Dedifferentiated amniotic fluid mesenchymal stem cell (primary cell): ENCODE results near the gene FBLN7.

Experiments
- DNase-seq: peaks from one replicate; pipeline ENCODE4 v3.0.0-alpha.2; 2016; ENCODE audit errors: extremely low spot score

Gene FBLN7

DNA sequence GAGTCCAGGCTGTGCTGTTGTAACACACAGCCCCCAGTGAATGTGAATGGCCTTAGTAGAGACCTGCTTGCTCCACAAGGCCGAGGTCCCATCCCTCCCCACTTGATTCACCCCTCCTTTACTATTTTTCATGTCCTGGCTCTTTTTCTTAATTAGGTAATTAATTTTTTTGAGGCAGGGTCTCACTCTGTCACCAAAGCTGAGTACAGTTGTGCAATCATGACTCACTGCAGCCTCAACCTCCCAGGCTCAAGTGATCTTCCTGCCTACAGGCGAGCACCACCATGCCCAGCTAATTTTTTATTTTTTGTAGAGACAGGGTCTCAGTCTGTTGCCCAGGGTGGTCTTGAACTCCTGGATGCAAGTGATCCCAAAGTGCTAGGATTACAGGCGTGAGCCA lies 19.3 kb downstream of the FBLN7 start:
- DNase-seq, result no peak

DNA sequence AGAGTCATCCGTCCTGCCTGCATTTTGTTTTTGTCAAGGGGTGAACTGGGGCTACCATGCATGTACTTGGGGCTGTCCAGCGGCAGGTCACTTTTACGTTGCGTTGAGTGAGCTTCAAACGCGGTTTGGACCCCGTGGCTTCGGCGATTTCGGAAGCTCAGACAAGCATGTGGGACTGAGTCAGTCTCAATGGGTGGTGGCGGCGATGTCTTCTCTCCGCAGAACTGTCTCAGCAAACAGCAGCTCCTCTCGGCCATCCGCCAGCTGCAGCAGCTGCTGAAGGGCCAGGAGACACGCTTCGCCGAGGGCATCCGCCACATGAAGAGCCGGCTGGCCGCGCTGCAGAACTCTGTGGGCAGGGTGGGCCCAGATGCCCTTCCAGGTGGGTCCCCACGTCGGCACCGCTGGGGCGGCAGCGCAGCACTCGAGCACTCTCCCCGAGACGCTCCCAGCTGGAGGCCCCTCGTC lies 21.3 kb downstream of the FBLN7 start:
- no peak for DNase-seq

DNA sequence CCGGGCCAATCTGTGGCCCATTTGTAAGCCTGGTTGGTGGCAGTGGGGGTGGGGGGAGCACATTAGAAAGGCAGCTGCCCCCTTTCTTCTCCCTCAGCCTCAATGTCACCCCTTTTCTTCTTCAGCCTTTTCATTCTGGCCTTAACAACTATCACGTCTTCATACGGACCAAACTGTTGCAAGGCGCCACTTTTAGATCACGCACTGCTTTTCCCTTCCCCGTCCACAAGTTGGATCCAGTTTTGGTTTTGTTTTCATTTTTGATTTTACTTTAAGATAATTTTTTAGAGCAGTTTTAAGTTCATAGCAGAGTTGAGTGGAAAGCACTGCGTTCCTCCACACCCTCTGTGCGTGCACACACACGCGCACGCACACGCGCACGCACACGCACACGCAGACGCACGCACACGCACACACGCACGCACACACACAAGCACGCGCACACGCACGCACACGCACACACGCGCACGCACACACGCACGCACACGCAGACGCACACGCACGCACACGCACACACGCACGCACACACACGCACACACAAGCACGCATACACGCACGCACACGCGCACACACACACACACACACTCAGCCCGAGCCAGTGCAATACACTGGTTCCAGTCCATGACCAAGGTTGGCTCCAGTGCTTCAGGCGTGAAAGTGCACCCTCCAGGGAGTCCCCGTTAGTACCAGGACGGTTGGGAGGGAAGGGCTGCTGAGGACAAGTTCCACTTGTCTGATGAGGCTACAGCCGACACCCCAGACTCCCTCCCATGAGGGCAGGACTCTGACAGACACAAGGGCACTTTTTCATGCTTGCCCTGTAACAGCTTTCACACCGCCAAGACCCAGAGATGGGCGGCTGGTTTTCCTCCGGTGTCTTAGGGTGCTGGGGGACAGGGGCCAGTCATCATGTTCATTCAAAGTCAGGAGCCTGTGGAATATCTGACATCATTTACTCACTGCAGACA lies 22.4 kb downstream of the FBLN7 start:
- DNase-seq, result no peak

DNA sequence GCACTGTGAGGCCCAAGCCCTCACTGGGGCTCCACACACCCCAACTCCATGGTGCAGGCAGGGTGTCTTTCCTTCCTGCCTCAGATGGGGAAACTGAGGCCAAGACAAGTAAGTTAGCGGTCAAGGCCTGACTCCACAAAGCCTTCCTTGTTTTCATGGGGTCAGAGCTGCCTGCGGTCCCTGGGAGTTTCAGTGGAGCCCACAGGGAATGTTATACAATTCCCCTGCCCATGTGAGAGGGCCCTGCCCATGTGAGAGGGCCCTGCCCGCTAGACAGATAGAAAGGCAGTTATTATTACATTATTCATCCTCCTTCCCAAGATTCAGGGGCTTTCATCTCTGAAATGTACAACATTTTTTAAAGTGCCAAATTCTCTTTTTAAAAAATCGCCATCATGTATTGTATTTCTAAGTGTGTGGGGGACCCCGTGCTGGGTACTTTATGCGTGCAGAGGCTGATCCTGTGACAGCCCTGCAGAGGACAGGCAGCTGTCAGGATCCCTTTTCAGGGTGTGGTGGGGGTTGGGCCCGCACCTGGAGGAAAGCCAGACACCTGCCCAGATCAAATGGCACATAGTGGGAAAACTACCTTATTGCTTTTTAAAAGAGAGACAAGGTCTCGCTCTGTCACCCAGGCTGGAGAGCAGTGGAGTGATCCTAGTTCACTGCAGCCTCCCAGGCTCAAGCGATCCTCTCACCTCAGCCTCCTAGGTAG lies 23.4 kb downstream of the FBLN7 start:
- no peak for DNase-seq

DNA sequence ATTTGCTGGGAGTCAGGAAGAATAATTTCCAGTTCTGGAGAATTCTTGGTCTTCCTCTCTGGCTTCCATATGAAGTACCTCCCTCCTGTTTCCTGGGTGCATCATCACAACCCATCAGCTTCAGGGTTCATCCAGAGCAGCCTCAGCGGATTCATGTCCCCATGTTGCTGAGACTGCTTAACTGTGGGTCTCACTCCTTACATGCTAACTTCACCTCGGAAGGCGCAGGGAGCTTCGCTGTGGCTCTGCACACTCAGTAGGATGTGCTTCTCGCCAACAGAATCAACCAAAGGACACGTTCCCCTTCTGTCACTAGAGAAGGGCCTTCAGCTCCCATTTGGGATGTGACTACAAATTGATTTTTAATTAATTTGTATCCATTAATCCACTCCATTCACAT lies 24.2 kb downstream of the FBLN7 start:
- no peak for DNase-seq

DNA sequence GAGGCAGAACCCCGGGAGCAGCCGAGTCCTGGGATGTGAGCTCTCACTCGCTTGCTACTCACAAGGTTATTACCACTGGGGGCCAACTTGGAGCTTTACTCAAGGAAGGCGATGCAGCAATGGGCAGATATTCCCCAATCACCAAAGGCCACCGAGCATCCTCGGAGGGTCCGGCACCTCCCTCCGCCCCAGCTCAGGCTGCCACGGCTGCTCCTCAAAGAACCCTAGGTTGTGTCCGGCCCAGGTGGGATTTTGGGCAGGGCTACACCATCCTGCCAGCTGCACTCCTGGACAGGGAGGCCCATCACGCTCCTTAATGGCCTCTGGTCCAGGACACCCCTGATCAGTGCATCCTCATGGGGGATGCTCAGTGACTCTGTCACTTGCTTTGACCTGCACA lies 24.8 kb downstream of the FBLN7 start:
- no peak for DNase-seq

DNA sequence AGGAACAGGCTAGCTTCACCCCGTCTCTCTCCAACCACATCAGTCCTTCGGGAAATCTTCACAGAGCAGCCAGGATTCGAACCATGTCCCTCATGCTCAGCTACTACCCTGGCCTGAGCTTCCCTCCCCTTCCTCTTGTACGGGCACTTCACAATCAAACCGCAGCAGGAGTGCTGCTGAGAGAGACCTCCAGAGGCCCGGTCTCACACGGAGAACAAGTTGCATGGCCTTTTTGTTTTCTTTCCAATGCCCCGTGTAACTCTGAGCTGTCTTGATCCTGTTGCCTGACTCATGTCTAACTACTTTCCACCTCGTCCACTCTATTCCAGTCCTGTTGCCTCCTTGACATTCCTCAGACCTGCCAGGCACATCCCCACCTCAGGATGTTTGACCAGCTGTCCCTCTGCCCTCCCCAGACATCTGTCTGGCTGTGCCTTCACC lies 25.4 kb downstream of the FBLN7 start:
- DNase-seq, result no peak

DNA sequence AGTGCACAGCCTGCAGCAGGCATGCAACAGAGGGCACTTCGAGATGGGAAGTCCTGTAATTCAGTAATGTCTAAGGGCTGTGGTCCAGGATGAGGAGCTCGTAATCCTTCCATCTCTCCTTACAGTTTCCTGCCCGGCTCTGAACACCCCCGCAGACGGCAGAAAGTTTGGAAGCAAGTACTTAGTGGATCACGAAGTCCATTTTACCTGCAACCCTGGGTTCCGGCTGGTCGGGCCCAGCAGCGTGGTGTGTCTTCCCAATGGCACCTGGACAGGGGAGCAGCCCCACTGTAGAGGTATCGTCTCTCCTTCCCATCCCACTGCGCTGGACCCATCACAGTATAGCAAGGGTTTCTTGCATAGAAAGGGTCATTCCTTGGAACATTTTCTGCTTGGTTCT lies 26.7 kb downstream of the FBLN7 start:
- DNase-seq, result no peak

DNA sequence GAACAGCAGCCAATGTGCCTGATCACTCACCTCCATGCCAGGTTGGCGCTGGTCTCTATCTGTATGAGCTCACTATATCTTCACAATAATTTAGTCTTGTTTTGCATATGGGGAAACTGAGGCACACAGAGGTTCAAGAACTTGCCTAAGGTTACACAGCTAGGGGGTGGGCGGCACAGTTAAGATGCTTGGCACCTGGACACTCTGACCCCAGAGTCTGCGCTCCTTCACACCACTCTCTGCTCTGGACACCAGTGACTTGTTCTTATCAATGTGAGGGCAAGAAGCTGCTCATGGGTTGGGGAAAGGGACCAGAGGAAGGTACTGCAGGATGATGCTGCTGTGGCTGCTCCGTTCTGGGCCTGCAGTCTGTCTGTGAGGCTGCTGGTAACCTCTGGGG lies 27.1 kb downstream of the FBLN7 start:
- no peak for DNase-seq

DNA sequence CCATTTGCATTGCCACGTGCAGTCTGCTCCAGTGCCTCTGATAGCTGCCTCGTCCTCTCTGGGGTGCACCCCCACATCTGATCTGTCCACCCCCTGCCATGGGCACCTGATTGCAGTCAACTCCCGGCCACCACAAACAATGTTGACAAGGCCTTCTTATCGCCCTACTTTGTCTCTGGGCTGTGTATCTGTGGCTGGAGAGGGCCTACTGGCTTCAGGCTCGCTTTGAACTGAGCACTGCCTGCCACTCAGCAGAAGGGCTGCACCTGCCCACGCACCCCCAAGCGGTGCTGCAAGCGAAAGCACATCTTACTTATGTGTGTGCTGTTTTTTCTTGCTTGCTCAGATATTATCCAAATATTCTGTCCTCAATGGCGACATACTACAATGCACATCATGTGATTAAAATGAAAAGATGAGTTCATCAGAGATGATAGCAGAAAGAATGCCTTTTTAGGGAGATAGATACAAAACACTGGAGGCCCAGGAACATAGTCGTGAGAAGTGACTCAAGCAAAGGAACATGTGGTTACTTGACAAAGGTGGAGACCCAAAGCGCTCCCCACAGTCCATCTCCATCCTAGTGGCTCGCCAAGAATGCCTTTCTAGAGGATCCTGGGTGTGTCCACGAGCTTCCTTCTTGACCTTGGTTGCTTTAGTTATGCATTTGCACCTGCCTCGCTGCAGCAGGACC lies 28.8 kb downstream of the FBLN7 start:
- no peak for DNase-seq

DNA sequence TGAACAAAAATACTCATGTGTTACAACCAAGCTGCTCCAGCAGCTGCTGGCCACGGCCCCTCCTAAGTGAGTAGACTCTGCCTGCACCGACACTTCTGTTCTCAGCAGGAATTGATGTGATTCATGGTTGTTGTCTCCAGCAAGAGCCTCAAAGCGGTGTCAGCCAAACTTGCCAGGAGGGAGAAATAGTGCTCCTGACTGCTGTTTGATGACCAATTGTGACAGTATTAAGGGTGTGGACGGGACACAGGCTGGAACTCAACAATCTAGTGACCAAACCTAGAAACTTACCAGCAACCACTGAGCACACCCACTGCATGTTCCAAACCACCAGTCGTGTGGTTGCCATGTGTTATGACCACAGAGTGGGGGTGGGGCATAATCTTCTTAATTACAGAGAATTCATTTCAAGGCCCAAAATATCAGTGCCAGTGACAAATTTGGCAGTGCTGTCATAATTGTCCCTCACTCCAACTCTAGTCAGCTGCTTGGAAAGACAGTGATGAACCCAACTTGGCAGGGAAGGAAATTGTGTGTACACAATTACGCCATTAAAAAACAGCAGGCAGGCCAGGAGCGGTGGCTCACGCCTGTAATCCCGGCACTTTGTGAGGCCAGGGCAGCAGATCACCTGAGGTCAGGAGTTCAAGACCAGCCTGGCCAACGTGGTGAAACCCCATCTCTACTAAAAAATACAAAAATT lies 30.4 kb downstream of the FBLN7 start:
- DNase-seq, result no peak

DNA sequence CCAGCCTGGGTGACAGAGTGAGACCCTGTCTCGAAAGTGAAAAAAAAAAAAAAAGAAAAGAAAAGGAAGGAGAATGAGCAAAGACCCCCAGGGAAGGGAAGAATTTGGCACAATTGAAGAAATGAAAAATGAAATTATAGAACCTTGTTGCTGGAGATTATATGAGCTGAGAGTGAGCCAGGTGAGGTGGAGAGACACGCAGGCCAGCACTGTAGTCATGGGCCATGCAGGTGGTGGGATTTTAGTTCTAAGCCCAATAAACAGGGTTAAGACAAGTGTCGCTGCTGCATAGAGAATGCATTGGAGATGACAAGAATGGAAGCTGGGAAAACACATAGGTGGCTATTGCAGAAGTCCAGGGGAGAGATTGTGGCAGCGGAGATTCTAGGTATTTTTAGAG lies 32.3 kb downstream of the FBLN7 start:
- no peak for DNase-seq

DNA sequence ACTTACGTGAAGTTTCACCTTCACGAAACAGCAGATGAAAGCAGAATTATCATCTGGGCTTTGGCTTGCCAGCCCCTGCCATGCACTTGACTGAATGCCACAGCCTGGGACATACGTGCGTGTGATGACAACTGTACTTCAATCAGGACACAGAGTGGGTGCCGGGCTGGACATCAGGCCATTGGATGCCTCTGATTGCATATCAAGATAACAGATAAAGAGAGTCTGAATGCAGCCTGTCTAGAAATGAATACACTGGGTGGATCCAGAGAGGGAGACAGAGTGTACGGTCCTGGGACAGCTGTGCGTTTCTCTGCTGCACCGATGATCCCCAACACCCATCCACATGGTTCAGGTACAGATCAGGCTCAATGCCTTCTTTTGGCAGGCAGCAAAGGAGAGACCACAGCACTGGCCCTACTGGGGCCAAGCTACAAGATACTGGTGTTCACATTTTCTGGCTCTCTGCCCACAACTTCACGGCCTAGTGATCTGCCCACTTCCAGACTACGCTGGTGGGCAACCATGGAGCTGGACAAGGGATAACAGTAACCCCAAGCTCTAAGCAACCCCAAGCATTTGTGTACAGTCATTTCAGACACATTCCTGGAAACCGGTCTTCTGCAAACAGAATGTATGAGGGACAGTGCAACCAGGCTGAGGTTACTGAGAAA lies 35.6 kb downstream of the FBLN7 start:
- no peak for DNase-seq

DNA sequence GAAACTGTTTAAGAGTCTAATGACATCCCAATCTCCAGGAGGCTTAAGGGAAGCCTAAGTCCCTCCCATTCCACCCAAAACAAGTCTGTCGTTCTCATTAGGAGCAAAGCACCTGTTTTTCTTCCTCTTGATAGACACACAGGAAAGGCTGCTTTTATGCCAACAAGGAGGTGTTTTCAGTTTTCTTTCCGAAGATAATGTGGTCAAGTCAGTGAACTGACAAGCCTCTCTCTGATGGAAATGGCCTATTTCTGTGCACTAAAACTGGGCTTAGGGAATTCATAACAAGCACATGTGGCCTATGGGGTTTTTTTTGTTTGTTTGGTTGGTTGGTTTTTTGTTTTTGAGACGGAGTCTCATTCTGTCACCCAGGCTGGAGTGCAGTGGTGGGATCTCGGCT lies 36.2 kb downstream of the FBLN7 start:
- no peak for DNase-seq

DNA sequence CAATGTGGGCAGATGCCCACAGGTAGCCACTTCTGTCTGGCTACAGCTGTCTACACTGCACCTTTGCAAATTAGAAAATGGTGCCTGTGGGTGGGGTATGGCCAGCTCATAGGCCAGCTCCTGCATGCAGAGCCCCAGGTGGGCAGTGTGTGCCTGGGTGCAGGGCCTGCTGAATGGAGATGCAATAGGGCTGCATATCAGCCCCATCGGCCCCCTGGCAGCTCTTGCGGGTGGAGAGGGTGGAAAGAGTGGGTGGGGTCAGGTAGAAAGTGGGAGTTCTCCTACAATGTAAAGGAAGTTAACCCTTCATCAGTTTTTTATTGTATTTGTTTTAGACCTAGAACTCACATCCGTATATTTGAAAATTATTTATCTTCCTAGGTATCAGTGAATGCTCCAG lies 37.1 kb downstream of the FBLN7 start:
- no peak for DNase-seq

DNA sequence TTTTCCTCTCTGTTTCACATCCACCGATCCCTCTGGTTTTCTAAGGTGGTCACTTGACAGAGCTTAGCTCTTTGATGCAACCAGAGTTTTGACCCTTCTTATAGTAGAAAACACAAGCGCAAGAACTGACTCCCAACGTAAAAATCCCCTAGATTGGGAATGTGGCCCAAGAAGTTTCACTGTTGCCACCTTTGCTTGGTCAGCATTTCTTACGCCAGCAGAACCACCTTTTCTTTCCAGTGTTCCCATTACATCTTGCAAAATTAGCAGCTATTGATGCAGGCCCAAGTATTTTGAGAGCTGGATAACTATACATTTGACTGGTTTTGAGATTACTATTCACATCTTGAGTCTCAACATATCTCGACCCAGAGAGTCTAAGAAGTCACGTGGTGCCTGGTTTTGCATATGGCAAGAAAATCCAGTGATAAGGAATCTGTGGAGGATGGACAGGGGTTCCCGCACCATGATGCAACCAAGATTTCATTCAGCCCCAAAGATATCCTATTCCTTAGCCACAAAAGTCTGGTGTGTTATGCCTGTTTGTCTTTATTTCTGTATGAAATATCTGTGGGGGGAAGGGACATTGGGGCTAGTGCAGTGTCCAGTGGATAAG lies 37.9 kb downstream of the FBLN7 start:
- no peak for DNase-seq

DNA sequence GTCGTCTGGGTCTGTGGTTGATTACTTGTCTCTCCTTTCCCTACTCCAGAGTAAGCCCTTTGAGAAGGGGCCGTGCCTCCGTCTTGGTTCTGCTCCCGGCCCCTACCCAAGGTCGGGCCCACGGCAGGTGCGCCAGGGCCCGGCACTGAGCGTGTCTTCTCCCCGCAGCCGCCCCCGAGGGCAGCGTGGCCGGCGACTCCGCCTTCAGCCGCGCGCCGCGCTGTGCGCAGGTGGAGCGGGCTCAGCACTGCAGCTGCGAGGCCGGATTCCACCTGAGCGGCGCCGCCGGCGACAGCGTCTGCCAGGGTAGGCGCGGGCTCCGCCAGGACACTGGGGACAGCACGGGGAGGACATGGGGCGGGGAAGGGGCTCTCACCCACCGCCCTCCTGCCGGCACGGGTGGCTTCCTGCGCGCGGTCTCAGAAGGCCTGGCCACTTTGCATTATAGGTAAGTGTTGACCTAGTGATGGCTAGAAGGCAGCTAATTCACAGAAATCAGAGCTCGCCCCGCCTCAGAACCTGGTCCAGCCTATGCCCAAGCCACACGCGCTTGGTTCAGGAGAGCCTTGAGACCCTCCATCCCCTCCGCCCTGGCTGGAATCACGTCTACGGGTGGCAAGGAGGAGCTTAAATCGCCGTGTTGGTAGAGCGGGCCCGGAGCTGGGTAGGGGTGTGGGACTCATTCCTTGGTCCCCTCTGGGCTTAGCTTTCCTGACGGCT lies 43.5 kb downstream of the FBLN7 start:
- no peak for DNase-seq

DNA sequence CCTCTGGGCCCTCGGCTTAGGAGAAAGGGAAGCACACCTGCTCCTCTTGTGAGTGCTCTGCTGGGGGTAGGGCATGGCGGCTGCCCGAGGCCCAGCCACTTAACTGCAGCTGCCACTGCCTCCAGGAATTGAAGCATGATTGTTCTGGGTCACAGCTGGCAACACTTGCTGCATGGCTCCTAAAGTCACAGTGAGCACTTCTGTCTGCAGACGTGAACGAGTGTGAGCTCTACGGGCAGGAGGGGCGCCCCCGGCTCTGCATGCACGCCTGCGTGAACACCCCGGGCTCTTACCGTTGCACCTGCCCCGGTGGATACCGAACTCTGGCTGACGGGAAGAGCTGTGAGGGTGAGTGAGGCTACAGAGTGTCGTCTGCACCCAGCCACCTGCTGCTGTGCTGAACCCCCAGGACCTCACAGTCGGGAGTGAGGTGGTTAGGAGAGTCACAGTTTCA lies 44.4 kb downstream of the FBLN7 start:
- DNase-seq, result no peak

DNA sequence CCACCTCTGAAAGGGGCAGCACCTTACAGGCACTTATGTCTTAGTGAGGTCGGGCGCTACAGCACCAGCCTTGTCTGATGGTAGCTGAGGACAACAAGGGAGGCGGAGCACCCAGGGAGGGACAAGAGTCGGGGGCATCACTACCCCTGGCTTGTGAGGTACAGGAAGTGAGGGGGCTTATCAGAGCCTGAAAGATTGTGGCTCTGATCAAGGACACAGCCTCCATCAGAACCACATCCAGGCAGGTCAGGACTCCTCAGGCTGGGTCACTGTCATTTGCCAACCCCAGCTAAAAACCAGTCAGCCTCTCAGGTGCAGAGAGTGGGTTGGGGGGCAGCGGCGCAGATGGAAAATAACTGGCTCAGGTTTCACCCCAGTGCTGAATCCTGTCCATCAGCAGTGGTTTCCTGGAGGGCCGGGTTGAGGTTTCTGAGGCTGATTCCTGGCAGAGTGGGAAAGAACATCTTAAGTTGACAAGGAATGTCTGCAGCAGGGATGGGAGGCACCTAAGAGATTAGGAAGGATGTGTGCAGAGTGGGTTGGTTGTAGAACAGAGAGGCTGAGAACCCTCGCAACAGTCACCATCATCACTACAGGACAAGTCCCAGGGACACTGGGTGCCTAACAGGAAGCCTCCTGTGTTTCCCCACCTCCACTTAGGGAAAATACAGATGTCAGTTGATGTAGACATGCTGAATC lies 45.3 kb downstream of the FBLN7 start:
- no peak for DNase-seq
